GM18873 (cell line): ENCODE measurements around the gene TIMP2.
"Not testable (repeated sequence)": the region's sequence is repeated elsewhere in the genome, so short reads cannot be mapped to it uniquely, and the experiment has no call there.

Experiments used
- ATAC-seq: cut with Tn5 transposase; IDR thresholded peaks from one replicate; pipeline ENCODE4 v1.9.1; 2021; ENCODE audit warnings: mild to moderate bottlenecking, moderate library complexity, moderate number of reproducible peaks; ENCODE audit not compliant: unreplicated experiment, low FRiP score

The TIMP2 gene

DNA sequence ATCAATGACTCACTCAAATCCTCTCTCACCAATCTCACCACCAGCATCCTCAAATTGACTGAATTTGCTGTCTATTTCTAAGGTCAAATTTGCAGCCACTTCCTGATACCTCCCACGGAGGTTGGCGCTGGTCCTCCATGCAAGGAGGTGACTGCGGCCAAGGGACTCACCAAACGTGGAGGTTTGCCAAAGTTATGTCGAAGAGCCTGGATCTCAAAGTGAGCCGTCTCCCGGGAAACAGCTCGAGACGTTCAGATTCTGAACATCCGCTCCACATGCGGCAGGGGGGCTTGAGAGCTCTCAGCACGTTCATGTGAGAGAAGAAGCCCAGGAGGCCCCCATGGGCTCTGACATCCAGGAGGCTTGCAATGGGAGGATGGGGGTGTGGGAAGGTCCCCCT lies 31.9 kb upstream of the TIMP2 start:
- ATAC-seq = no peak

DNA sequence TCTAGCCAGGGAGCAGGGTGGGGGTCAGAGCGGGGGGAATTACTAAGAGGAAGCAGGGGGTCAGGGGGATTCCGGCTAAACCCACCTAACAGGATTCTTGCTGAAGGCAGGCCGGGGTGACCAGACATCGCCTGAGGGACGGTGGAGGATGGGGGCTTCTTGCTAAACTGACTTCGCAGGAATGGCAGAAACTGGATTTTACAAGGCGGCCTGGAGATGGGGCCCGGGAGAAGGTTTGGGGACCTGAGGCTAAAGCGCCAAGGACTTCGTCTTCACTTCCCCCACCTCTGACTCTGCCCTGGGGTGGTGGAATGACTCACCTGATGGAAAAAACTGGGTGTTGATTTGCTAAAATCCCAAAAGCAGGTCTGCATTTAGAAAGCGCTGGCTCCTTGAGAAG lies 31.1 kb upstream of the TIMP2 start:
- no peak for ATAC-seq

DNA sequence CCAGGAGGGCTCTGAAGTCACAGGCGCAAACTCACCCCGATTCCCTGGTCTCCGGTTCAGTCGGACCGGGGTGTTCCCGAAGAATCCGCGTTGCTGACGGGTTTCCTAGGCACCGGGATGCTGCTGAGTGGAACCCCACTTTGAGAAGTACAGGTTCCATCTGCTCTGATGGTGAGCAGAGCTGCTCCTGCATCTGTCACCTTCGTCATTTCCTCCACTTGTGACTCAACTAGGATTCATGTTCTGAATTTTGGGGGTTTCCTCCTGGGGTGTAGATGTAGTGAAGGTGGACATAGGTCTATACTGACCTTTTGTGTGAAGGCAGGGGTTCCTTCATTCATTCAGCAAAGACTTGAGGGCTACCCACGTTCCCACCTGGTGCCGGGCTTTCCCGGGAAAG lies 29.5 kb upstream of the TIMP2 start:
- no peak for ATAC-seq

DNA sequence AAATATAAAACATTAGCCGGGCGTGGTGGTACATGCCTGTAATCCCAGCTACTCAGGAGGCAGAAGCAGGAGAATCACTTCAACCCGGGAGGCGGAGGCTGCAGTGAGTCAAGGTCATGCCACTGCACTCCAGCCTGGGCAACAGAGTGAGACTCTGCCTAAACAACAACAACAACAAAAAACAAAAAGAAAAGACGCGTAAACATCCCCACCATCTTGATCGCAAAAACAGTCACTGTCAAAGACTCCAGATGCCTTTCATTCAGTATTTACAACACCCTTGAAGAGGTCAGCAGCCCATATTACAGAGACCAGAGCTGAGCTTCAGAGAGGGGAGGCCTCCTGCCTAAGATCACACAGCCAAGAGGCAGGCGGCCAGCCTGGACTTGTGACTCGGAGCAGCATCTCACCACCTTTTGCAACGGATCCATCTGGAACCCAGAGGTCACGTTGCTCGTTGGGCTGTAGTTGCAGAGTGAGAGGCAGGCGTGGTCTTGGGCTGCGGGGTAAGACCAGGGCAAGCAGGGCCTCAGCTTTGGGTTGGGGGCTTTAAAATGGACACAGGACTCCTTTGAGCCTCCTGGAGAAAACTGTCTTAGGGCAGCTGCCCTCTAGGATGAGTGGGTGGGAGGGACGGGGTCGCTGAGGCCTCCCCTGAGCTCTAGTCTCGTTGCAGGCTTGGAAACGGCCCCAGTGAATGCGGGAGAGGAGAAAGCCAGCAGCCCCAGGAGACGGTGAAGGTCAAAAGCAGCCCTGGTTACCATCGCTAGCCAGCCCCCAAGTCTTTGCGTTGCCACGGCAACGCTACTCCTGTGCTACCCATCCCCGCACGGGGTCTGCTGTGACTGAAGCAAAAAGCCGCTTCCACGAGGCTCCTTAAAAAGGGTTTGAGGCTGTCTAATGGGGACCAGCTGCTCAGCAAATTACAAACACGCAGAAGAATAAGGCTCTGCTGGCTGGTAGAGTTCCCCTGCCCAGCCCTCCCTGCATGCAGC lies 28.5 kb upstream of the TIMP2 start:
- no peak for ATAC-seq

DNA sequence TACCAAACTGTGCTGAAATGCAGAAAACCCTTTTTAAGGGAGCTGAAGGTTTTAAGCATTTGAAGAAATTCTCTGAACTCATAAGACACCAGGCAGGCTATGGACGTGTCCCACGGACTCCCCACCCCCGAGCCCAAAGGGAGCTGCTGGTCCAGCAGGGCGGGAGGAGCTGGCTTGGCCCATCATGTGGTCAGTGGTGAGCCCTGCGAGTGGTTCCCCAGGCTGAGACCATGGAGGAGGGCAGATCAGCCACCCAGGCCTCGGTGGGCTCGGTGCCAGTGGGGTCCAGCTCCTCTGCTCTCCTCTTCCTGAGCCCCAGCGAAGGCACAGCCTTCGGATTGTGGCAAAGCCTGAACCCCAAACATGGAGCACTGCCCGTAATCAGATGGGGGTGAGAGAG lies 27.5 kb upstream of the TIMP2 start:
- ATAC-seq = no peak

DNA sequence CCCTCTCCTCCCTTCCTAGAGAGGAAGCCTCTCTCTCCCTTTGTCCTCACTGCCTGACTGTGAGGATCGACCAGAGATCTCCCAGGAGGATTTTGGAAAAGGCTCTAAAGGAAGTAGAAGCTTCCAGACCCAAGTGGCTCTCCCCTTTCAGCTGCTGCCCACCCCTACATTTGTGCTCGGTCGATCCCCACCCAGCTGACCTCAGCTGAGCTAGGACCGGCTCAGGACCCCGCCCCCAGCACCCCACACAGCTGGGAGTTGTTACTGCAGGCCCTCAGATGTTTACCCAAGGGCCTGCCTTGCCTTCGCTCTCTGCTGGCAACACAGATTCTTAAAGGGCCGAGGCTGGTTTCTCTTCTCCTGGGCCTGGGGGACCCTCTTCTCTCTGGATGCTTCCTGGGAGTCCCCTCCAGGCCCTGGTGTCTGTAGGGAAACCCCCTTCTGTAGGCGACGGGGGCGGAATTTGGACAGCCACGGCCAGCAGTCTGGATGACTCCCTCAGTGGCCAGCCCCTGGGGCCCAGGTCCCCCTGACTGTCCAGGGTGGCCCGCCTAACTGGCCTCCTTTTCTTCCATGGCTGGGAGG lies 26.9 kb upstream of the TIMP2 start:
- ATAC-seq = no peak

DNA sequence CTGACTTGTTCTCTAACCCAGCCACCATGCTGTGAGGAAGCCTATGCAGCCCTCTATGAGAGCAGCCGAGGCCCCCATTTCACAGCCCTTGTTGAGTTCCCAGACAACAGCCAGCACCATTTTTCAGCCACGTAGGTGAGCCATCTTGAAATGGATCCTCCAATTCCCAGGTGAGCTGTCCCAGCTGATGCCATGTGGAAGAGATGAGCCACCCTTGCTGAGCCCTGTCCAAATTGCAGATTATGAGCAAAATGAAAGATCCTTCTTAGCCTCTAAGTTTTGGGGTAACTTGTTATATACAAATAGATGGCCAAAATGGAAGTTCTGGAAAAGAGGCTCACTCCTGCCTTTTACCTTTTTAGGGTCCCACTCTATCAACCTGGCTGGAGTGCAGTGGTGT lies 25.7 kb upstream of the TIMP2 start:
- ATAC-seq = no peak

DNA sequence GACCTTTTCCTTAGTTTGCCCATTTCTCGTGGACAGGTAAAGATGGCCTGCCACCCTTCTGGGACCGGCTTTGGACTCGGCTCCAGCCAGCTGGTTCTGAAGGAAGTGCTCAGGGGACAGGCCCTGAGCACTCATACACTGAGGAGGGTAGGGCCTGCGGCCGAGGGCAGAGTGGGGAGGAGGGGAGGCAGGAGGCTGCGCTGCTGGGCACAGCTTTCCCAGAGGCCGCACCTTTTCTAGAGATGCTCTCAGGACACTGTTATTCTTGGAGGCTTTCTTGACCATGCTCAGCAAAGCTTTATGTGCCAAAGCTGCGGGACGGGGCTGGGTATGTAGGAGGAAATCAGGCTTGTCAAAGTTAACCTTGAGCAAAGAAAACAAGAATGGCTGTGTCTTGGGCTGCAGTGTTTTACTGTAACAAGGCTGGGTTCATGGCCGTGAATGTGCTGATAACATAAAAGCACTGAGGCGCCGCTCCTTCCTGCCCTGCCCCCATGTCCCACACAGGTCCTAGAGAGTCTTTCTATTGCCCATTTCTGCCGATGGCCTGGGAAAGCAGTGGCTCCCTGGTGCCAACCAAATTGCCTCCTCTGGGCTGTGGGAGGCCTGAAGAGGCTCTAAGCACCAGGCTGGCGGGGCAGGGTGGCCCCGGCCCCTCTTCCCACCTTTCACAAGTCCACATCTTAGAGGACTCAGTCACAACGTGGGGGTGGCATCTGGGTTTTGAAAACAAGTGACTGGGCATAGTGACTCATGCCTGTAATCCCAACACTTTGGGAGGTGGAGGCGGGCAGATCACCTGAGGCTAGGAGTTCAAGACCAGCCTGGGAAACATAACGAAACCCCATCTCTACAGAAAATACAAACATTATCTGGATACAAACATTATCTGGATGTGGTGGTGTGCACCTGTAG lies 22.3 kb upstream of the TIMP2 start:
- no peak for ATAC-seq

DNA sequence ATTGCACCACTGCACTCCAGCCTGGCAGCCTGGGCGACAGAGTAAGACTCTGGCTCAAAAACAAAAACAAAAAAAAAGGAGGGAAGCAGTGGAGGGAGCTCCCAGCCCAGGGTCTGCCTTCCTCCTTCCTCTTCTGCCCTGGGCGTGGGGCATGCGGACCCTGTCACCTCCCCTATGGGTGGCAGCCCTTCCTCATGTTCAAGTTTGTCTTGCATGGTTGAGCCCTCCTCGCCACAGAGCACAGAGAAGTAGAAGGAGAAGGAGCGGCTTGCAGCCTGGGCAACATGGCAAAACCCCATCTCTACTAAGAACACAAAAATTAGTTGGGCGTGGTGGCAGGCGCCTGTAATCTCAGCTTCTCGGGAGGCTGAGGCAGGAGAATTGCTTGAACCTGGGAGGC lies 21.4 kb upstream of the TIMP2 start:
- ATAC-seq = no peak

DNA sequence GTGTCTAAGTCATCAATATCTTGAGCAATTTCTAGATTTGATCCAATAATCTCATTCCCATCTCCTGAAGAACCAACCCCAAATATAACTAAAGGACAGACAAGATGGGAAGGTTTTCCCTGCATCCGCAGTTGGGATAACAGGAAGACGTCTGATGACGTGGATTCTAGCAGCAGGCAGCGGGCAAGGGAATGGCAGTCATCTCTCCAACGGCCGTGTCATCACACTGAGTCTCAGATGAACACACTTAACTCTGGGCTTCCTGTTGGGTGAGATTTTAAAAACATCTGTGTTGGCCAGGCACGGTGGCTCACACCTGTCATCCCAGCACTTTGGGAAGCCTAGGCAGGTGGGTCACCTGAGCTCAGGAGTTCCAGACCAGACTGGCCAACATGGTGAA lies 20.9 kb upstream of the TIMP2 start:
- ATAC-seq = no peak

DNA sequence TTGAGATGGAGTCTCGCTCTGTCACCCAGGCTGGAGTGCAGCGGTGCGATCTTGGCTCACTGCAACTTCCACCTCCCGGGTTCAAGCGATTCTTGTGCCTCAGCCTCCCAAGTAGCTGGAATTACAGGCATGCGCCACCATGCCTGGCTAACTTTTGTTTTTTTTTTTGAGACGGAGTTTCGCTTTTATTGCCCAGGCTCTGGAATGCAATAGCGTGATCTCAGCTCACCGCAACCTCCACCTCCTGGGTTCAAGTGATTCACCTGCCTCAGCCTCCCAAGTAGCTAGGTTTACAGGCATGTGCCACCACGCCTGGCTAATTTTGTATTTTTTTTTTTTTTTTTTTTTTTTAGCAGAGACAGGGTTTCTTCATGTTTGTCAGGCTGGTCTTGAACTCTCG lies 20.3 kb upstream of the TIMP2 start:
- not testable (repeated sequence) for ATAC-seq

DNA sequence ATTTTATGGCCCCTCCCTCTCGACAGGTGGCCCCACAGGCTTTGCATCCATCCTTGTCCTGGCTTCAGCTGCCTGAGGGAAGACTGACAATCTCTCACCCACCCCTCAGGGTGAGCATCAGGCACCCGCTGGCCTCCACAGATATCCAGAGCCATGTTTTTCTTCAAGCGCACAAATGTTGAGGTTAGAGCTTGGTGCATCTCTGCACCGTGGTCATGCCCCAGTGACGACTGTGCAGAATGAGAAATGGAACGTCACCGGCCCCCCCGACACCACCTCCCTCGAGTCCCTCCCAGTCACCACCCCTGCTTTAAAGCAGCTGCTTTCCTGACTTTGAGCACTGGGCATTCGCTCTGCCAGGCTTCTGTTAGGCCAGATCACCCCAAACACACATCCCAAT lies 19.8 kb upstream of the TIMP2 start:
- ATAC-seq = no peak

DNA sequence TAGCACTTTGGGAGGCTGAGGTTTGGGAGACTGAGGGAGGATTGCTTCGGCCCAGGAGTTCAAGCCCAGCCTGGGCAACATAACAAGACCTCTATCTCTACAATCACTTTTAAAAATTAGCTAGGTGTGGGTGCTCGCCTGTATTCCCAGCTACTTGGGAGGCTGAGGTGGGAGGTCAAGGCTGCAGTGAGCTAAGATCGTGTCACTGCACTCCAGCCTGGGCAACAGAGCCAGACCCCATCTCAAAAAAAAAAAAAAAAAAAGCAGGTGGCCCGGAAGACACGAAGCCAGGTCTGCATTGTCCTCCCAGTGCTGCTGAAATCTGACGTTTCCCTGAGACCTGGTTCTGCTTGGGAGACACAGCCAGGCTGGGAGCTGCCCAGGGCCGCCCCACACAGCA lies 18.8 kb upstream of the TIMP2 start:
- ATAC-seq = no peak

DNA sequence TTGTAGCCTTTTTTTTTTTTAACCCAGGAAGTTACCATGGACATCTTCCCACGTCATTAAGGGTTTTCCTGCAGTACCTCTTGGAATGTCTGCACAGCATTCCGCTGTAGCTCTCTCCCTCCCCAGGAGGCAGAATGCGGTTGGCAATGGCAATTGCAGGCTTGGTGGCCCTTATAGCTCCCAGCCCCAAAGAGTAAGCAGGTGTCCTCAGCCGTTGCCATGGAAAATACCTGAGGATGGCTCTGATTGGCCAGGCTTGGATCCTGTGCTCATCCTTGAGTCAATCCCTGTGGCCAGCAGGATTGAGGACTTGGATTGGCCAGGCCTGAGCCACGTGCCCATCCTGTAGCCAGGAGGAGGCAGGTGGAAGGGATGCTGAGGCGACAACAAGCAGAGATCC lies 15.5 kb upstream of the TIMP2 start:
- no peak for ATAC-seq

DNA sequence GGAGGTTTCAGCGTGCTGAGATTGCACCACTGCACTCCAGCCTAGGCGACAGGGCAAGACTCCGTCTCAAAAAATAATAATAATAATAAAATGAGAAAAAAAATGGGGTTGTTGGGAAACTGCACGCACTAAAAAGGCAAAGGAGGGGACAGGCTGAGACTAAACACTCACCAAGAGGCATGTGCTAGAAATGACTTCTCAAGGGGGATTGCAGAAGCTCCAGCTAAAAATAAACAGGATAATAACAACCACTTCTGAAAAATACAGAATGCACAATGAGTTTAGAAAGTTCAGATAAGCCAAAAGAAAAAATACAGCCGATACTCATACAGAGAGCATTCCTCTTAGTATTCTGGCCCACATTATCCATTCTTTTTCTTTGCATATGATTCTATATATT lies 15.1 kb upstream of the TIMP2 start:
- ATAC-seq = no peak

DNA sequence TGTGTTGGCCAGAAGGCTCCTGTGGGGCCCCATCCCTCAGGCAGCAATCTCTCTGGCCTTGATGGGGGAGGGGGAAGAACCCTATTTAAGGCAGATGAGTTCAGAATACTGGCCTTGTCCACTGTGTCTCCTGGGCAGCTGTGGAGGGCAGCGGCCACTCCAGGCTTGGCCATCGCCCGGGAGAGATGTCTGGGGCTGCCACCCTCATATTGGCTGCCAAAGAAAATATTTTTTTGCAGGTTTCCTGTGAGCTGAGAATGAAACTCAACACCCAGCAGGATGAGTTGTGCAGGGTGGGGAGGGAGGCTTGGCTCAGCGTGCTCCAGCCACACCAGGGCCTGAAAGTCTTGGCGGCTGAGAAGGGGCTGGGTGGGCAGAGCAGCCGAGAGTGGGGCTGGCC lies 14.4 kb upstream of the TIMP2 start:
- ATAC-seq = no peak

DNA sequence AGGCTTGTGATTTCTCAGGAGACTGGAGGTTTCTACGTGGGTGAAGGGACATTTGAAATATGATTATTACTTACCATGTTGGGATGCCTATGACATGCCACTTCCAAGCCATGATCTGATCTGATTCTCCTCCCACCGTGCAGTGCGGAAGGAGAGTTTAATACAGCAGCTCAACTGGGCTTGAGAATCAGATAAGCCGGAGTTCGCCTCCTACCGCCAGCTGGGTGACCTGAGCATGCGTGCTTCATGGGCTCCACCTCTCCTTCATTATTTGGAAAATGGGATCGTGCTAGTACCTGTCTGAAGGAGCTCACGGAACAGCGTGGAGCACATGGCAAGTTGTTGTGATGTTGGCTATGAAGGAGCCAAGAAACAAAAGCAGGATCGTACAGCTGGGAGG lies 12.4 kb upstream of the TIMP2 start:
- no peak for ATAC-seq

DNA sequence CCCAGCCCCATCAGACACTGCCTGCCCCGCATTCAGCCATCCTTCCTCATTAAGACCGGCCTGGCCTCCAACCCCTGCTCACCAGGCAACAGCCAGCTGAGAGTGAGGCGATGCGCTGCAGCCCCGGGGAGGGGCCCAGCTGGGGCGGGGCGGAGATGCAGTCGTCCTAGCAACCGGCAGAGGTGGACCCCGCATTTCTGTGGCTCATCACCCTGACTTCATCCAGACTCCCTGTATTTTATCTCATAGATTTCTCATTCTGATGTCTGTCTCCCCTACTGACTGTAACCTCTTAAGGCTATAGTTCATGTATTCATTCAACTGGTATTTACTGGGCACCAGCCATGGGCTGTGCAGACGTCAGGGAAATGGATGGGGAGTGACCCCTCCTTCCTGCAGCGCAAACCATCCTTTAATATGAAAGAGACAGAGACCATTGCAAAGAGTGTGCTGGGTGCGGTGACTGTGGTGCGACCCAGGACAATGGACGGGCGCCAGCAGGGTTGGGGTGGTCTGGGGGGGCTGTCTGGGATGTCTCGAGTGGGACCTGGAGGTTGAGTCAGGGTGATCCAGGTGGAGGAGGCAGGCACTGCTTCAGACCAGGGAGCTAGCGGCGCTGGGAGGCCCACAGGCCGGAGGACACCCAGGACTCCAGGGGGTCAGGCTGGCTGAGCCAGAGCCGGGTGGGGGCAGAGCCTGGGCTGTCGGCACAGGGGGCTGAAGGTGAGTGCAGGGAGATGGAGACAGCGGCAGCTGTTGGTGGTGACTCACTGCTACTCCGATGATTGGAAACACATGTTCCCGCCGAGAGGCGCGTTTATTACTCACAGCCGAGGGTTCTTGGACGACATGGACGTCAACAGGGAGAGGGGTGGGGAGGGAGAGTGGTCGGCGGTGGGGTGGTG lies 10.5 kb upstream of the TIMP2 start:
- no peak for ATAC-seq

DNA sequence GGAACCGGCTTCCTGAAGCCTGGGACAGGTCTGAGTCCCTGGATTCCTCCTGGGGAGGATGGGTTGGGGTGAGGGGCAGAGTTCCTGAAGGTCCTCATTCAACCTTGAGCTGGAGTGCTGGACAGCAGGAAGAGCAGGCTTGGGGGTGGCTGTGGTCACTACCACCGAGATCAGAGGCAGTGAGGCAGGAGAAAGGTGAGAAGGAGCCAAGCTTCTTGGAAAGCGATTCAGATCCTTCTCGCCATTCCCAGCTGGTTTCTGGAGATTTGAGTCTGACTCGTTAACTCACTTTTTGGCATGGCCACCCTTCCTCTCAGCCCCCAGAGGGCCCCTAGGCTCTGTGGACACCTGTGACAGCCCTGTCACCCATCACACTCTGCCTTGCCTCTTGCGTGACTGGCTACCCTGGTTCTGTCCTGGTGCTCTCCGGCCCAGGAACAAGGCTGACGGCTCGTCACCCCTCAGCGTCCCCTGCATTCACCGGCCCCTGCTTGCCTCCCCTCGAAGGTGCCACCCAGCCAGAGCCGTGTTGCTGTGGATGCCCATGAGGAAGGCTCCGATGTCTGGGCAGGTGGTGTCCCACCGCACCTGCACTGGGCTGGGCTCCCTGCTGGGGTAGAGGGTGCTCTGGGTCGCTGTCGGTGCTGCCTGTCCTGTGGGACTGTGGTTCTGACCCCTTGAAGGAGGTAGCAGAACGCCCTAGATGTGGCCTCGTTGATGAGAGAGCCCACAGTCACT lies 9.7 kb upstream of the TIMP2 start:
- ATAC-seq = no peak
